Measurements from ENCODE around the gene SYNE4.
"Not testable (repeated sequence)": the region's sequence is repeated elsewhere in the genome, so short reads cannot be mapped to it uniquely, and the experiment has no call there.

DNA sequence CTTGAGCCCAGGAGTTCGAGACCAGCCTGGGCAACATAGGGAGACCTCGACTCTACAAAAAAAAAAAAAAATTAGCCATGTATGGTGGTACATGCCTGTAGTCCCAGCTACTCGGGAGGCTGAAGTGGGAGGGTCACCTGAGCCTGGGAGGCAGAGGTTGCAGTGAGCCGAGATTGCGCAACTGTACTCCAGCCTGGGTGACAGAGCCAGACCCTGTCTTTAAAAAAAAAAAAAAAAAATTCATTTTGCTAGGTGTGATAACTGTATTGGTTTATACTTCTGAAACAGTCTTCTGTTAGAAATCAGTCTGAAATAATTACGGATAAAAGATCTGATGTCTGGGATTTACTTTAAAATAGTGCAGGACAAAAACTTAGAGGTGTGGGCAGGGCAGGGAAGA lies 32.5 kb upstream of the SYNE4 start:
- not testable (repeated sequence) for TF ChIP-seq CTCF (conservative IDR thresholded peaks at IDR 0.05; ENCODE audit: low read depth, low read length); POLR2A (IDR thresholded peaks at IDR 0.05; ENCODE audit: low read depth, low read length)
